SIG-M5 treated with dmso at 0.1 percent for 504 hours (cell line): ENCODE data around the gene SIMC1.
"Not testable (repeated sequence)": the region's sequence is repeated elsewhere in the genome, so short reads cannot be mapped to it uniquely, and the experiment has no call there.

Source experiments
- DNase-seq: peaks from one replicate; lab custom pipeline; 2025; ENCODE audit not compliant: unreplicated experiment; lab: John Stamatoyannopoulos, UW

The SIMC1 gene

GRCh38 chr5:176290057-176290840, 52.0 kb downstream of the SIMC1 start:
- DNase-seq, result not testable (repeated sequence)

- DNase-seq, result not testable (repeated sequence)
Measured at GRCh38 chr5:176305356-176305755, 67.1 kb downstream of the SIMC1 start.

- DNase-seq, result no peak
Measured at GRCh38 chr5:176317534-176318374, 79.5 kb downstream of the SIMC1 start.

- DNase-seq, result no peak
Measured at GRCh38 chr5:176319827-176320554, 81.8 kb downstream of the SIMC1 start.

- no peak for DNase-seq
Measured at GRCh38 chr5:176320577-176320976, 82.4 kb downstream of the SIMC1 start.

- DNase-seq, result no peak
Measured at GRCh38 chr5:176334031-176334770, 96.0 kb downstream of the SIMC1 start.

- DNase-seq, result no peak
Measured at GRCh38 chr5:176337913-176338312, 99.7 kb downstream of the SIMC1 start.

- DNase-seq, result no peak
Measured at GRCh38 chr5:176339304-176339703, 101.1 kb downstream of the SIMC1 start.

GRCh38 chr5:176341325-176342157, 103.3 kb downstream of the SIMC1 start:
- DNase-seq, result no peak

- DNase-seq, result no peak
Measured at GRCh38 chr5:176342158-176342483, 103.9 kb downstream of the SIMC1 start.

- DNase-seq, result no peak
Measured at GRCh38 chr5:176342766-176343458, 104.7 kb downstream of the SIMC1 start.

- no peak for DNase-seq
Measured at GRCh38 chr5:176350416-176350815, 112.2 kb downstream of the SIMC1 start.

GRCh38 chr5:176352116-176352878, 114.1 kb downstream of the SIMC1 start:
- DNase-seq, result no peak

GRCh38 chr5:176353533-176353932, 115.3 kb downstream of the SIMC1 start:
- no peak for DNase-seq

GRCh38 chr5:176355400-176356178, 117.4 kb downstream of the SIMC1 start:
- DNase-seq, result no peak

- DNase-seq, result no peak
Measured at GRCh38 chr5:176356179-176356566, 117.9 kb downstream of the SIMC1 start.

- DNase-seq, result no peak
Measured at GRCh38 chr5:176359658-176360057, 121.4 kb downstream of the SIMC1 start.

GRCh38 chr5:176360894-176361436, 122.7 kb downstream of the SIMC1 start:
- no peak for DNase-seq
